OCI-LY1 (cell line): Measurements from ENCODE around the gene COX6B2.

Experiments
- H2AFZ ChIP-seq: fragments of 200-600 bp; sonication (generic), shearing (Covaris generic); 2 replicates; pipeline ENCODE4 v1.6.0; 2014; ENCODE audit warnings: antibody characterized with exemption, mild to moderate bottlenecking, low read length
- H3F3A ChIP-seq: fragments of 200-600 bp; sonication (generic), shearing (Covaris generic); 2 replicates; pipeline ENCODE4 v1.6.0; 2014; ENCODE audit warnings: mild to moderate bottlenecking, antibody characterized with exemption, low read length, moderate library complexity; ENCODE audit not compliant: insufficient read depth
- H3K27ac ChIP-seq: fragments of 200-600 bp; sonication (generic); 2 replicates; pipeline ENCODE4 v1.5.1; 2014; ENCODE audit warnings: low read length, mixed run types, mild to moderate bottlenecking, low read depth; ENCODE audit not compliant: poor library complexity, severe bottlenecking
- H3K27me3 ChIP-seq: fragments of 200-600 bp; sonication (generic); 2 replicates; pipeline ENCODE4 v1.6.0; 2014; ENCODE audit warnings: antibody characterized with exemption, mild to moderate bottlenecking, low read length, moderate library complexity; ENCODE audit not compliant: insufficient read depth
- H3K36me3 ChIP-seq: fragments of 200-600 bp; sonication (generic); 2 replicates; pipeline ENCODE4 v1.6.1; 2014; ENCODE audit warnings: mild to moderate bottlenecking, antibody characterized with exemption, low read length, moderate library complexity, mixed read lengths; ENCODE audit not compliant: insufficient read depth
- H3K4me1 ChIP-seq: fragments of 200-600 bp; sonication (generic); 2 replicates; pipeline ENCODE4 v1.5.1; 2014; ENCODE audit warnings: mild to moderate bottlenecking, low read length, moderate library complexity; ENCODE audit not compliant: insufficient read depth, severe bottlenecking
- H3K4me2 ChIP-seq: fragments of 200-600 bp; sonication (generic), shearing (Covaris generic); 2 replicates; pipeline ENCODE4 v1.6.1; 2014; ENCODE audit warnings: low read length
- H3K4me3 ChIP-seq: fragments of 200-600 bp; sonication (generic); 2 replicates; pipeline ENCODE4 v1.5.1; 2014; ENCODE audit warnings: low read length, low read depth, mild to moderate bottlenecking, mixed read lengths; ENCODE audit not compliant: poor library complexity, severe bottlenecking
- H3K79me2 ChIP-seq: fragments of 200-600 bp; shearing (Covaris generic); 2 replicates; pipeline ENCODE4 v1.6.1; 2016; ENCODE audit warnings: mixed run types, low read length, mixed read lengths; ENCODE audit not compliant: insufficient read depth
- H3K9ac ChIP-seq: fragments of 200-600 bp; sonication (generic), shearing (Covaris generic); 2 replicates; pipeline ENCODE4 v1.6.1; 2014; ENCODE audit warnings: mild to moderate bottlenecking, low read length, mixed read lengths
- H3K9me2 ChIP-seq: fragments of 200-600 bp; sonication (generic), shearing (Covaris generic); 2 replicates; pipeline ENCODE4 v1.6.1; 2014; ENCODE audit warnings: low read depth, mild to moderate bottlenecking, low read length, mixed read lengths
- H3K9me3 ChIP-seq: fragments of 200-600 bp; shearing (Covaris generic); 2 replicates; pipeline ENCODE4 v1.6.1; 2014; ENCODE audit warnings: low read length, mixed read lengths
- H4K20me1 ChIP-seq: fragments of 200-600 bp; sonication (generic), shearing (Covaris generic); 2 replicates; pipeline ENCODE4 v1.6.0; 2016; ENCODE audit warnings: mild to moderate bottlenecking, low read length; ENCODE audit not compliant: insufficient read depth
- CTCF ChIP-seq: fragments of 200-600 bp; sonication (generic), shearing (Covaris generic); IDR thresholded peaks from 2 replicates; pipeline ENCODE4 v1.5.1; 2017; ENCODE audit warnings: mild to moderate bottlenecking, antibody characterized with exemption, low read length, moderate library complexity, mixed read lengths
- EZH2 ChIP-seq: fragments of 200-600 bp; sonication (generic), shearing (Covaris generic); IDR thresholded peaks from 2 replicates; pipeline ENCODE4 v1.8.0; 2017; ENCODE audit warnings: borderline replicate concordance, mixed run types, mild to moderate bottlenecking, antibody characterized with exemption, low read length, moderate library complexity, mixed read lengths

The COX6B2 gene

DNA sequence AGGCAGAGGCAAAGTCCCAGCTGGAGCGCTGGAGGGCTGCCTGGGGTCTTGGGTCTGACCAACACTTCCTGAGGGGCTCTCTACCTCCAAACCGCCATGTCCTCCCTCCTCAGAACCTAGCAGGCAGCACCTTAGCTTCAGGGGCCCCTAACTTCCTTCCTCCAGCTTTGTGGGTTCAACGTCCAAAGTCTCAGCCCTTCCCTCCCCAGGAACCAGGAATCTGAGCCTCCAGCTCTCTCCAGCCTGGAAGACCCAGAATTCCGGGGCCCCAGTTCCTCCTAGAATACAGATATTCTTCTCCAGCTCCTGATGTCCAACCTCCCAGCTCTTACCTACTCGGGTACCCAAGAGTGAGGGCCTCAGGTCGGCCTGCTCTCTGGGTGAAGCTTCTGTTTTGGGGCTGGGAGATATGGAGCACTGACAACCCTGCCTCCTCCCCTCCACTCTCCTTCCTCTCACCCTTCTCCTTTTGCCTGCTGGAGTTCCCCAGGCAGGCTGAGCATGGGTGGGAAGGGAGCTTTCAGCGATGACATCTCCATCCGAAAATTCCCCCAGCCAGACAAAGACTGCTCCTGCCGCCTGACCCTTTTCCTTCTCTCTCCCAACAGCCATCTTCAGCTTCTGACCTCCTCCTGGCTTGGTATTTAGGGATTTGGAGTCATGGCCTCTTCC lies 32.9 kb downstream of the COX6B2 start:
- Histone ChIP-seq H3K36me3 (no peaks in the 10 kb centered on the region), H3K9me3 (no peaks in the 10 kb centered on the region), H3K4me2 (no peak overlapping the region), H3K4me1 (peaks cover 5% of the 10 kb centered on the region), H3K9me2 (no peaks in the 10 kb centered on the region), H3K9ac (no peak overlapping the region), H3F3A (no peaks in the 10 kb centered on the region), H3K27ac (no peak overlapping the region), H3K79me2 (no peaks in the 10 kb centered on the region), H3K4me3 (no peak overlapping the region), H3K27me3 (peaks cover 9% of the 10 kb centered on the region; the same call in 1 of the 2 replicates), H2AFZ (no peak overlapping the region), H4K20me1 (no peaks in the 10 kb centered on the region)
- TF ChIP-seq CTCF (no peak), EZH2 (no peak)

- no peak for TF ChIP-seq CTCF
- no peak for TF ChIP-seq EZH2
- Histone ChIP-seq H4K20me1 (no peaks in the 10 kb centered on the region), H3K4me3 (no peak overlapping the region), H3K4me1 (peaks cover 5% of the 10 kb centered on the region), H3K36me3 (no peaks in the 10 kb centered on the region), H2AFZ (no peak overlapping the region), H3K4me2 (no peak overlapping the region), H3K79me2 (no peaks in the 10 kb centered on the region), H3F3A (no peaks in the 10 kb centered on the region), H3K9me2 (no peaks in the 10 kb centered on the region), H3K9me3 (no peaks in the 10 kb centered on the region), H3K27ac (no peak overlapping the region), H3K27me3 (peaks cover 9% of the 10 kb centered on the region; the same call in 1 of the 2 replicates), H3K9ac (no peak overlapping the region)
Measured at GRCh38 chr19:55320844-55321419, 33.6 kb downstream of the COX6B2 start.

DNA sequence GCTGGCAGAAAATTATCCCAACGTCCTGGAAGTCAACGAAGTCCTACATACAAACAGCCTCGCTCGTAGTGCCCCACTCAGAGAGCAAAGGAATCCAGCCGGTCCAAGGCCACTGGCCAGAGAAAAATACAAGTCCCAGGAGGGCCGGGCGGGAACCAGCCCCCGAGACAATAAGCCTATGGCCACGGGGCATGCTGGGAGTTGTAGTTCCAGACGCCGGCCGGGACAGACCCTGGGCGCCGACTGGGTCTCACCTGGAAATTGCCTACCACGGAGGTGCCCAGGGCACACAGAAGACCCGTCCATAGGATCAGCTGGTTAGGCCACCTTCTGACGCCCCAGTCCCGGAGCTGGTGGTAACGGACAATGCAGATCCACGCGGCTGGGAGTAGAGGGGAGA lies 34.7 kb downstream of the COX6B2 start:
- H3K9me3 ChIP-seq: no peaks in the 10 kb centered on the region
- H3K4me3 ChIP-seq: no peak overlapping the region
- H3K27me3 ChIP-seq: peaks cover 9% of the 10 kb centered on the region; the same call in 1 of the 2 replicates
- no peaks in the 10 kb centered on the region for H3K36me3 ChIP-seq
- H3K79me2 ChIP-seq: no peaks in the 10 kb centered on the region
- H3K4me2 ChIP-seq: peak overlapping the region; percentile 4; the same call in 1 of the 2 replicates
- H4K20me1 ChIP-seq: no peaks in the 10 kb centered on the region
- H2AFZ ChIP-seq: no peak overlapping the region
- no peaks in the 10 kb centered on the region for H3F3A ChIP-seq
- no peaks in the 10 kb centered on the region for H3K9me2 ChIP-seq
- no peak overlapping the region for H3K27ac ChIP-seq
- no peak overlapping the region for H3K9ac ChIP-seq
- TF ChIP-seq EZH2 (no peak), CTCF (no peak)
- peaks cover 5% of the 10 kb centered on the region for H3K4me1 ChIP-seq
